ENCODE results near the gene UBE2F. TPM values are rescaled to one million over a fixed set of nuclear protein-coding genes. Genes with fewer than 3 reads are reported as not detected.
A peak's percentile ranks its signal among the peaks of the same experiment; 100 is the strongest.

The UBE2F gene
- total and polyA plus RNA-seq, 3 experiments from 2014 or later: 65.8 to 70.7 (median 68.8) TPM

DNA sequence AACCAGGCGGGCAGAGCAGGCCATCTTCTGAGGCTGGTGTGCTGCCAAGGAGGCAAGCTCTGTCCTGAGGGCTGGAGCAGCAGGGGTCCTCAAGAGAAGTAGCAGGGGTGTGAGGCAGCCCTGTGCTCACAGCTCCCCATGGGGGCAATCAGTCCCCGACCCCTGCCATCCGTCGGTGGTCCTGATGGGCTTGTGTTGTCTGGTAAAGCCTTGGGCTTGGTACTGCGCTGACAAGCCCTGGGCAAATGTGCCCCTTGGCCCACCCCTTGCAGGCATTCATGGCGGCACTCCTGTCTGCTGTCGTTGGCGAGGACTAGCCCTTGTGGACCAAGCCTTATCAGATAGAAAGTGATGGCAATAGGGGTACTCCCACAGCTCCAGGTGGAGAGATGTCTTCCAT, 71.4 kb downstream of the UBE2F start:
- Mint-ChIP-seq H3K27ac (no peak overlapping the region), H3K4me1 (peaks cover 0 to 11% (median 5%) of the 10 kb centered on the region in 3 donors), H3K36me3 (peaks cover 15 to 86% (median 34%) of the 10 kb centered on the region in 3 donors), H3K9me3 (no peaks in the 10 kb centered on the region), H3K4me3 (no peak overlapping the region), H3K27me3 (no peaks in the 10 kb centered on the region)
- DNase-seq: no peak
- H3K4me1 ChIP-seq (ENCODE audit: insufficient read depth, low read length): no peaks in the 10 kb centered on the region
- POLR2A ChIA-PET: no interaction called here
- no peaks in the 10 kb centered on the region for H3K9me3 ChIP-seq (ENCODE audit: low read length)
- H3K27ac ChIP-seq (ENCODE audit: low read depth, low read length): no peak overlapping the region
- no peak overlapping the region for H3K4me3 ChIP-seq (ENCODE audit: low read length)
- CTCF ChIA-PET: no interaction called here
- H3K36me3 ChIP-seq (ENCODE audit: insufficient read depth, low read length): peaks cover 11% of the 10 kb centered on the region
- H3K27me3 ChIP-seq (ENCODE audit: insufficient read depth, low read length, poor library complexity, severe bottlenecking): no peaks in the 10 kb centered on the region

DNA sequence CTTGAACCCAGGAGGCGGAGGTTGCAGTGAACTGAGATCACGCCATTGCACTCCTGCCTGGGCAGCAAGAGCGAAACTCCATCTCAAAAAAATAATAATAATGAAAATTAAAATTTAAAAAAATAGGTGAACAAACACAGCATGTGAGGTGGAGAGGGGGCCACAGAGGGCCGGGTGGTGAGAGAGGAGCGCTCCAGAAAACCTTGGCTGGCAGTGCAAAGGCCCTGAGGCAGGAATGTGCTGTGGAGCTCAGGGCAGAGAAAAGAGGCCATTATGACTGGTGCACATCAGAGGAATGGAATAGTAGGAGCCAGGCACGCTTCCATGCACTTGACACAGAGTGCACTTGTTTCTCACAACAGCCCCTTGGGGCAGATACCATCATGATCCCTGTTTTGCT, 72.3 kb downstream of the UBE2F start:
- H3K9me3 ChIP-seq (ENCODE audit: low read length): no peaks in the 10 kb centered on the region
- ChIA-PET POLR2A (no interaction called here), CTCF (no interaction called here)
- no peak for DNase-seq
- Mint-ChIP-seq H3K4me3 (no peak overlapping the region), H3K27ac (no peak overlapping the region), H3K36me3 (peaks cover 15 to 87% (median 37%) of the 10 kb centered on the region in 3 donors), H3K9me3 (no peaks in the 10 kb centered on the region), H3K27me3 (no peaks in the 10 kb centered on the region), H3K4me1 (peaks cover 0 to 11% (median 5%) of the 10 kb centered on the region in 3 donors)
- H3K4me1 ChIP-seq (ENCODE audit: insufficient read depth, low read length): no peaks in the 10 kb centered on the region
- H3K27ac ChIP-seq (ENCODE audit: low read depth, low read length): no peak overlapping the region
- no peak overlapping the region for H3K4me3 ChIP-seq (ENCODE audit: low read length)
- H3K36me3 ChIP-seq (ENCODE audit: insufficient read depth, low read length): peaks cover 11% of the 10 kb centered on the region
- H3K27me3 ChIP-seq (ENCODE audit: insufficient read depth, low read length, poor library complexity, severe bottlenecking): no peaks in the 10 kb centered on the region

DNA sequence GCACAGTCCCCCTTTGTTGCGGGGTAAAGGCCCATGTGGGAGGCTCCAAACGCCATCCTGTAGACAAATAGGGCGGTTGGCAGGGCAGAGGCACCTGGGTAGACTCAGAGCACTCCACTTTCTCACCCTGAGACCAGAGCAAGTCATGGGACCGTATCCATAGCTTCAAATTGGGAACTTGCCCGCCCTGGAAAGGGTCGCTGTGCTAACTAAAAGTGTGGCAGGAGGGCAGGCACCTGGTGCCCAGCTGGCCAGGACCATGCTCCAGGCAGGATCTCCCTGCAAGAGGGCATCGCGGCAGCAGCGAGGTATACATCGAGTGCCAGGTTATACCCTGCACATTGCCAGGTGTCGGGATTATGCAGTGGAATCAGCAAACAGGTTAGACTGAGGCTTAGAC, 73.2 kb downstream of the UBE2F start:
- no peaks in the 10 kb centered on the region for H3K27me3 Mint-ChIP-seq
- Histone ChIP-seq H3K36me3 (ENCODE audit: insufficient read depth, low read length) (peaks cover 11% of the 10 kb centered on the region), H3K9me3 (ENCODE audit: low read length) (no peaks in the 10 kb centered on the region), H3K4me1 (ENCODE audit: insufficient read depth, low read length) (no peaks in the 10 kb centered on the region), H3K27me3 (ENCODE audit: insufficient read depth, low read length, poor library complexity, severe bottlenecking) (no peaks in the 10 kb centered on the region), H3K27ac (ENCODE audit: low read depth, low read length) (no peak overlapping the region), H3K4me3 (ENCODE audit: low read length) (no peak overlapping the region)
- peak overlapping the region in 1 of 8 donors; percentile 14 for H3K27ac Mint-ChIP-seq
- DNase-seq: no peak
- peaks cover 10 to 84% (median 37%) of the 10 kb centered on the region in 3 donors for H3K36me3 Mint-ChIP-seq
- POLR2A ChIA-PET: no interaction called here
- peaks cover 0 to 11% (median 5%) of the 10 kb centered on the region in 3 donors for H3K4me1 Mint-ChIP-seq
- H3K4me3 Mint-ChIP-seq: no peak overlapping the region
- CTCF ChIA-PET: no interaction called here
- no peaks in the 10 kb centered on the region for H3K9me3 Mint-ChIP-seq

- CTCF ChIA-PET: no interaction called here
- no peak overlapping the region for H3K4me3 ChIP-seq (ENCODE audit: low read length)
- no peak overlapping the region for H3K27ac ChIP-seq (ENCODE audit: low read depth, low read length)
- Mint-ChIP-seq H3K36me3 (peaks cover 14 to 77% (median 34%) of the 10 kb centered on the region in 3 donors), H3K27ac (no peak overlapping the region), H3K9me3 (no peaks in the 10 kb centered on the region), H3K4me3 (no peak overlapping the region), H3K27me3 (no peaks in the 10 kb centered on the region), H3K4me1 (peaks cover 0 to 11% (median 5%) of the 10 kb centered on the region in 3 donors)
- H3K4me1 ChIP-seq (ENCODE audit: insufficient read depth, low read length): no peaks in the 10 kb centered on the region
- H3K36me3 ChIP-seq (ENCODE audit: insufficient read depth, low read length): peaks cover 7% of the 10 kb centered on the region
- no peaks in the 10 kb centered on the region for H3K27me3 ChIP-seq (ENCODE audit: insufficient read depth, low read length, poor library complexity, severe bottlenecking)
- DNase-seq: no peak
- no peaks in the 10 kb centered on the region for H3K9me3 ChIP-seq (ENCODE audit: low read length)
- POLR2A ChIA-PET: no interaction called here
These were observed 74.1 kb downstream of the UBE2F start for GRCh38 chr2:238040918-238041317.

- POLR2A ChIA-PET: no interaction called here
- peaks cover 7% of the 10 kb centered on the region for H3K36me3 ChIP-seq (ENCODE audit: insufficient read depth, low read length)
- H3K27ac Mint-ChIP-seq: peak overlapping the region in 2 of 8 donors; percentile 15 to 29
These were observed 75.3 kb downstream of the UBE2F start for GRCh38 chr2:238042090-238042489.

GRCh38 chr2:238042849-238043584, 76.2 kb downstream of the UBE2F start:
- ChIA-PET CTCF (no interaction called here), POLR2A (no interaction called here)
- Mint-ChIP-seq H3K9me3 (peaks cover 3 to 12% (median 4%) of the 10 kb centered on the region in 5 donors), H3K27ac (peak overlapping the region in 2 of 8 donors; percentile 4 to 29), H3K4me3 (no peak overlapping the region), H3K4me1 (peaks cover 0 to 11% (median 5%) of the 10 kb centered on the region in 3 donors), H3K27me3 (no peaks in the 10 kb centered on the region), H3K36me3 (peaks cover 26 to 65% (median 36%) of the 10 kb centered on the region in 3 donors)
- Histone ChIP-seq H3K36me3 (ENCODE audit: insufficient read depth, low read length) (peaks cover 7% of the 10 kb centered on the region), H3K4me1 (ENCODE audit: insufficient read depth, low read length) (no peaks in the 10 kb centered on the region), H3K4me3 (ENCODE audit: low read length) (no peak overlapping the region), H3K27ac (ENCODE audit: low read depth, low read length) (no peak overlapping the region), H3K9me3 (ENCODE audit: low read length) (no peaks in the 10 kb centered on the region), H3K27me3 (ENCODE audit: insufficient read depth, low read length, poor library complexity, severe bottlenecking) (no peaks in the 10 kb centered on the region)
- DNase-seq: no peak

More at GRCh38 chr2:238042090-238042489, 75.3 kb downstream of the UBE2F start:
- H3K4me1 ChIP-seq (ENCODE audit: insufficient read depth, low read length): no peaks in the 10 kb centered on the region
- Mint-ChIP-seq H3K9me3 (peaks cover 0 to 4% (median 0%) of the 10 kb centered on the region in 5 donors), H3K4me3 (no peak overlapping the region), H3K27me3 (no peaks in the 10 kb centered on the region), H3K4me1 (peaks cover 0 to 11% (median 5%) of the 10 kb centered on the region in 3 donors), H3K36me3 (peaks cover 18 to 73% (median 36%) of the 10 kb centered on the region in 3 donors)
- no peak overlapping the region for H3K4me3 ChIP-seq (ENCODE audit: low read length)
- no peaks in the 10 kb centered on the region for H3K27me3 ChIP-seq (ENCODE audit: insufficient read depth, low read length, poor library complexity, severe bottlenecking)
- CTCF ChIA-PET: no interaction called here
- no peak for DNase-seq
- H3K9me3 ChIP-seq (ENCODE audit: low read length): no peaks in the 10 kb centered on the region
- no peak overlapping the region for H3K27ac ChIP-seq (ENCODE audit: low read depth, low read length)

DNA sequence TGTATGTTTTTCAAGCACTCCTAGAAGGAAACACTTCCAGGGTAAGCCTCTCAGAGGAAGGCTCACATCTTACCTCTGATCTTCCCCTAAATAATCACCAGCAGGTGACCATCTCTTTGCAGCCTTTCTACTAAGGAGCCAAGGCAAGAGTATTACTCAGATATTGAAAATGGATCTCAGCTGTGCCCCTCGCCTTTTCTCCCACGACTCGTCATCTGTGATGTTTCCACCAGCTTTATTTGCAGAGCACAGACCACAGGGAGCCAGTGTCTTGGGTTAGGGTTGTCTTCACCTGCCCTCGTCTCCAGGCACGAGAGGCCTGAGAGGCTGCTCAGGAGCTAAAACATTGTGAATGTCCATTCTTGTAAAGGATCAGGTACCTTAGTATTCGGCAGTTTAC, 77.0 kb downstream of the UBE2F start:
- no peaks in the 10 kb centered on the region for H3K4me1 ChIP-seq (ENCODE audit: insufficient read depth, low read length)
- no peak overlapping the region for H3K4me3 ChIP-seq (ENCODE audit: low read length)
- Mint-ChIP-seq H3K4me3 (no peak overlapping the region), H3K36me3 (peaks cover 32 to 57% (median 34%) of the 10 kb centered on the region in 3 donors), H3K4me1 (peaks cover 0 to 11% (median 5%) of the 10 kb centered on the region in 3 donors), H3K27me3 (no peaks in the 10 kb centered on the region), H3K27ac (peak overlapping the region in 2 of 8 donors; percentile 43 to 50), H3K9me3 (peaks cover 8 to 21% (median 11%) of the 10 kb centered on the region in 5 donors)
- no peak for DNase-seq
- H3K27ac ChIP-seq (ENCODE audit: low read depth, low read length): no peak overlapping the region
- peaks cover 4% of the 10 kb centered on the region for H3K36me3 ChIP-seq (ENCODE audit: insufficient read depth, low read length)
- H3K27me3 ChIP-seq (ENCODE audit: insufficient read depth, low read length, poor library complexity, severe bottlenecking): no peaks in the 10 kb centered on the region
- ChIA-PET CTCF (no interaction called here), POLR2A (no interaction called here)
- peaks cover 6% of the 10 kb centered on the region for H3K9me3 ChIP-seq (ENCODE audit: low read length)

DNA sequence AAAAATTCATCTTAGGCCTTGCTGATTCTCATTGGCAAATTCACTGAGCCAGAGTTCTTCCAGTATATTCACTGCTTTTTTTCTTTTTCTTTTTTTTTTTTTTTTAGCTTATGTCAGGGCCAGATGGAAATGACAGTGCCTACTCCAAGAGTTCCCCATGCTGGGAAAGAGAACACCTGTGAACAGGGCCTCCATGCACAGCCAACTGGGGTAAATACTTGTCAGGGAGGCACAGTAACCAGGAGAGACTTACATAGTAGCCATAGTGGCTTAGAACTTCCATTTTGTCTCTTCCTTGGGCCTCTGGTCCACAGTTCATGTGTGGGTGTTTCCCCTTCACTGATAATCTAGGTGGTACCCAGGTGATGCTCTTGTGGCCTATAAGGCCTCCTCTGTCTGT, 78.8 kb downstream of the UBE2F start:
- Histone ChIP-seq H3K9me3 (ENCODE audit: low read length) (peaks cover 6% of the 10 kb centered on the region), H3K27me3 (ENCODE audit: insufficient read depth, low read length, poor library complexity, severe bottlenecking) (no peaks in the 10 kb centered on the region), H3K4me3 (ENCODE audit: low read length) (no peak overlapping the region), H3K27ac (ENCODE audit: low read depth, low read length) (no peak overlapping the region), H3K4me1 (ENCODE audit: insufficient read depth, low read length) (no peaks in the 10 kb centered on the region), H3K36me3 (ENCODE audit: insufficient read depth, low read length) (peaks cover 3% of the 10 kb centered on the region)
- DNase-seq: no peak
- no peak overlapping the region for H3K4me3 Mint-ChIP-seq
- ChIA-PET CTCF (no interaction called here), POLR2A (interaction anchor here (0.6 kb wide), 1 partner anchor 9 kb away, joined by 3 read pairs; no protein-coding TSS in a partner anchor)
- peaks cover 27 to 43% (median 35%) of the 10 kb centered on the region in 3 donors for H3K36me3 Mint-ChIP-seq
- H3K4me1 Mint-ChIP-seq: peaks cover 0 to 11% (median 5%) of the 10 kb centered on the region in 3 donors
- H3K27ac Mint-ChIP-seq: no peak overlapping the region
- H3K27me3 Mint-ChIP-seq: no peaks in the 10 kb centered on the region
- H3K9me3 Mint-ChIP-seq: peaks cover 10 to 23% (median 13%) of the 10 kb centered on the region in 5 donors
